A549 (cell line): ENCODE data around the gene RPN2. TPM values are rescaled to one million over a fixed set of nuclear protein-coding genes. Genes with fewer than 3 reads are reported as not detected.

Experiments used
- ATAC-seq, 2 experiments: fragments of 200-7000 bp in 1 of 2; fragments of >200 bp in 1 of 2; cut with Nextera tagmentation in 1 of 2; cut with Tn5 transposase in 1 of 2; 3 replicates each; pipeline versions ENCODE4 v1.8.0 to v1.9.1; 2018 to 2020; ENCODE audit warnings: mild to moderate bottlenecking in 1 of 2, moderate library complexity in 1 of 2
- CTCF ChIA-PET: fragments of 300-600 bp; sonication (Branson Sonifier 250); formaldehyde crosslinking; extraction: SDS; loops from one replicate; lab custom pipeline; 2021; ENCODE audit warnings: antibody characterized with exemption, inconsistent platforms; lab: Yijun Ruan, JAX
- POLR2A ChIA-PET: fragments of 350-600 bp; formaldehyde crosslinking; extraction: SDS; loops from one replicate; lab custom pipeline; 2021; ENCODE audit warnings: antibody characterized with exemption, inconsistent platforms; lab: Yijun Ruan, JAX
- DNase-seq, 2 experiments: peaks; one replicate each; pipeline versions ENCODE4 v3.0.0 to v3.0.0-alpha.2; 2011 to 2016; ENCODE audit warnings: low read depth in 1 of 2, low spot score in 1 of 2
- FAIRE-seq: peaks from 2 replicates; lab custom pipeline; 2011; peaks lifted over from hg19 to GRCh38; lab: Jason Lieb, UNC
- H3K27ac ChIP-seq, 2 experiments: fragments of >200 bp; sonication (Bioruptor Twin); formaldehyde crosslinking; 3 replicates each; pipeline ENCODE4 v1.5.1; 2016 to 2017
- H3K4me1 ChIP-seq: fragments of >200 bp; sonication (Bioruptor Twin); formaldehyde crosslinking; 3 replicates; pipeline ENCODE4 v1.6.1; 2016
- H3K4me2 ChIP-seq: fragments of >200 bp; sonication (Bioruptor Twin); formaldehyde crosslinking; 3 replicates; pipeline ENCODE4 v1.6.1; 2016
- H3K4me3 ChIP-seq: fragments of >200 bp; sonication (Bioruptor Twin); formaldehyde crosslinking; 3 replicates; pipeline ENCODE4 v1.5.1; 2016
- H3K9me3 ChIP-seq: fragments of >200 bp; sonication (Bioruptor Twin); formaldehyde crosslinking; 3 replicates; pipeline ENCODE4 v1.6.1; 2016
- BHLHE40 ChIP-seq: IDR thresholded peaks from 2 replicates; pipeline ENCODE4 v1.6.1; 2012; ENCODE audit warnings: low read depth, low read length, inconsistent platforms
- CBX2 ChIP-seq: fragments of 200-600 bp; sonication (generic); IDR thresholded peaks from 2 replicates; pipeline ENCODE4 v1.6.1; 2016; ENCODE audit warnings: low read depth, mild to moderate bottlenecking, borderline replicate concordance
- CBX8 ChIP-seq: fragments of 200-600 bp; sonication (generic); IDR thresholded peaks from 2 replicates; pipeline ENCODE4 v1.6.1; 2016
- CEBPB ChIP-seq, 2 experiments: fragments of >200 bp in 1 of 2; sonication (Bioruptor Twin) in 1 of 2; formaldehyde crosslinking in 1 of 2; IDR thresholded peaks; 2 replicates each; pipeline ENCODE4 v1.6.1; 2012 to 2016
- CHD2 ChIP-seq: fragments of 150-350 bp; IDR thresholded peaks from 2 replicates; pipeline ENCODE4 v1.6.1; 2014; ENCODE audit warnings: low read length; ENCODE audit not compliant: partially characterized antibody
- EP300 ChIP-seq, 2 experiments: fragments of >200 bp; sonication (Bioruptor Twin); formaldehyde crosslinking; IDR thresholded peaks; 2 replicates in 1 of 2; 3 replicates in 1 of 2; pipeline ENCODE4 v1.6.1; 2016 to 2017
- FOSB ChIP-seq: fragments of 250-450 bp; sonication (Bioruptor Pico); IDR thresholded peaks from 2 replicates; pipeline ENCODE4 v1.5.0; 2020; ENCODE audit warnings: mild to moderate bottlenecking, moderate library complexity
- HDAC2 ChIP-seq: fragments of 200-600 bp; sonication (generic); IDR thresholded peaks from 2 replicates; pipeline ENCODE4 v1.6.1; 2016
- HOXA7 ChIP-seq: fragments of 250-450 bp; sonication (Bioruptor Pico); IDR thresholded peaks from 2 replicates; pipeline ENCODE4 v1.5.0; 2020; ENCODE audit warnings: mild to moderate bottlenecking, moderate library complexity
- HOXB13 ChIP-seq: fragments of 250-450 bp; sonication (Bioruptor Pico); IDR thresholded peaks from 2 replicates; pipeline ENCODE4 v1.5.0; 2020; ENCODE audit warnings: low read depth, mild to moderate bottlenecking, moderate library complexity
- HOXB5 ChIP-seq: fragments of 250-450 bp; sonication (Bioruptor Pico); IDR thresholded peaks from 2 replicates; pipeline ENCODE4 v1.5.0; 2020; ENCODE audit warnings: mild to moderate bottlenecking, moderate library complexity
- NFE2L2 ChIP-seq: fragments of 150-350 bp; conservative IDR thresholded peaks from 2 replicates; pipeline ENCODE4 v1.6.1; 2014; ENCODE audit warnings: low read length
- POLR2A ChIP-seq: IDR thresholded peaks from 2 replicates; pipeline ENCODE4 v1.6.1; 2012; ENCODE audit warnings: mild to moderate bottlenecking, low read length
- RARB ChIP-seq: fragments of 250-450 bp; sonication (Bioruptor Pico); IDR thresholded peaks from 2 replicates; pipeline ENCODE4 v1.8.0; 2021; ENCODE audit warnings: mild to moderate bottlenecking, moderate library complexity
- RFX5 ChIP-seq: fragments of 450-650 bp; IDR thresholded peaks from 2 replicates; pipeline ENCODE4 v1.7.1; 2014; ENCODE audit warnings: antibody characterized with exemption, mild to moderate bottlenecking, moderate library complexity
- SREBF2 ChIP-seq: fragments of 450-650 bp; IDR thresholded peaks from 2 replicates; pipeline ENCODE4 v1.6.1; 2014; ENCODE audit warnings: mild to moderate bottlenecking, moderate library complexity
- ZFP36 ChIP-seq: fragments of 450-650 bp; IDR thresholded peaks from 2 replicates; pipeline ENCODE4 v1.6.1; 2014; ENCODE audit warnings: borderline replicate concordance; ENCODE audit not compliant: partially characterized antibody
- ZNF302 ChIP-seq: fragments of 250-450 bp; sonication (Bioruptor Pico); IDR thresholded peaks from 2 replicates; pipeline ENCODE4 v1.9.0; 2021; ENCODE audit warnings: inconsistent platforms, mild to moderate bottlenecking, moderate library complexity
- WGBS: methylation state at CpG from one replicate; pipeline ENCODE4 v1.1.6; 2017; ENCODE audit errors: missing lambda C conversion rate; 5-methylcytosine and 5-hydroxymethylcytosine counted together
- polyA plus RNA-seq, 4 experiments: library from polyadenylated mRNA; depleted of rRNA in 3 of 4; stranded (reverse); fragments of >200 nt; fragmentation: RNase III in 1 of 4; extraction: RNeasy Plus Mini Kit Qiagen cat#74134 plus additional on column Dnase treatment in 1 of 4; gene quantifications; 2 replicates in 3 of 4; 3 replicates in 1 of 4; pipeline ENCODE4 v1.2.3, GENCODE V29; 2011 to 2017
- TF ChIP-seq, protein P1 (sequence below): fragments of 450-650 bp; IDR thresholded peaks from 2 replicates; pipeline ENCODE4 v1.6.1; 2014; ENCODE audit warnings: antibody characterized with exemption
- TF ChIP-seq, protein P2 (sequence below): fragments of 150-350 bp; IDR thresholded peaks from 2 replicates; pipeline ENCODE4 v1.6.1; 2014; ENCODE audit warnings: low read depth, mild to moderate bottlenecking, low read length
- TF ChIP-seq, protein P3 (sequence below): fragments of >200 bp; sonication (Bioruptor Twin); formaldehyde crosslinking; IDR thresholded peaks from 3 replicates; pipeline ENCODE4 v1.6.1; 2016
- TF ChIP-seq, protein P4 (sequence below): fragments of 200-600 bp; sonication (generic); IDR thresholded peaks from 2 replicates; pipeline ENCODE4 v1.6.1; 2016; ENCODE audit warnings: antibody characterized with exemption, mild to moderate bottlenecking, moderate library complexity

Gene RPN2
- polyA plus RNA-seq, 2 of the 4 experiments (the other 2 are of a cell fraction), result 282 to 391 TPM

DNA sequence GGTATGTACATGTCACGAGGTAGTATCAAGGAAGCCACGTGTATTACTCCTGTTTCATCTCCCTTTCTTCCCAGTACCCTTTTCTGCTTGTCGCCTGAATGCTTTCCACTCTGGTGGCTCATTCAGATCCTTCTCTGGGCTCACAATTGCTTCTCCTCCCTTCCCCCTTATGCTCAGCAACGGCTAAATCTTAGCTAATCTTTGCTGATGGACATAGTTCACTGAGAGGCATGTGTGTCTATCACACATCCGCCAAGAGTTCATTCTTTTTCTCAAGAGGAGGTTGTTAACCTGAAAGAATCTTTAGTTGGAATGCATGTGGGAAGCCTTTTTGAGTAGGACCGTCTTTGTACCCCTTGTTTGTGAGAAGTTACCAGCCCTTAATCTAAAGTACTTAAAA, 26.0 kb downstream of the RPN2 start:
- WGBS, result 89% methylated on average over 6 of the region's 6 CpGs
- TF ChIP-seq CBX8 (no peak), ZNF302 (CRISPR knock-in tag) (no peak), RFX5 (no peak), ZFP36 (no peak), HDAC2 (no peak), CHD2 (no peak), FOSB (CRISPR knock-in tag) (no peak)
- TF ChIP-seq, protein P1, sequence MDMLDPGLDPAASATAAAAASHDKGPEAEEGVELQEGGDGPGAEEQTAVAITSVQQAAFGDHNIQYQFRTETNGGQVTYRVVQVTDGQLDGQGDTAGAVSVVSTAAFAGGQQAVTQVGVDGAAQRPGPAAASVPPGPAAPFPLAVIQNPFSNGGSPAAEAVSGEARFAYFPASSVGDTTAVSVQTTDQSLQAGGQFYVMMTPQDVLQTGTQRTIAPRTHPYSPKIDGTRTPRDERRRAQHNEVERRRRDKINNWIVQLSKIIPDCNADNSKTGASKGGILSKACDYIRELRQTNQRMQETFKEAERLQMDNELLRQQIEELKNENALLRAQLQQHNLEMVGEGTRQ, result no peak
- FAIRE-seq, result no peak
- no peak for DNase-seq
- Histone ChIP-seq H3K4me2 (no peak overlapping the region), H3K9me3 (no peaks in the 10 kb centered on the region), H3K27ac (no peak overlapping the region), H3K4me1 (peaks cover 13% of the 10 kb centered on the region; the same call in 2 of the 3 replicates), H3K4me3 (no peak overlapping the region)
- ChIA-PET CTCF (interaction anchor here (1.0 to 13.7 kb wide), 5 partner anchors 13 to 329 kb away, joined by 3 to 105 read pairs (median 4); no protein-coding TSS in a partner anchor), POLR2A (no interaction called here)
- no peak for ATAC-seq

DNA sequence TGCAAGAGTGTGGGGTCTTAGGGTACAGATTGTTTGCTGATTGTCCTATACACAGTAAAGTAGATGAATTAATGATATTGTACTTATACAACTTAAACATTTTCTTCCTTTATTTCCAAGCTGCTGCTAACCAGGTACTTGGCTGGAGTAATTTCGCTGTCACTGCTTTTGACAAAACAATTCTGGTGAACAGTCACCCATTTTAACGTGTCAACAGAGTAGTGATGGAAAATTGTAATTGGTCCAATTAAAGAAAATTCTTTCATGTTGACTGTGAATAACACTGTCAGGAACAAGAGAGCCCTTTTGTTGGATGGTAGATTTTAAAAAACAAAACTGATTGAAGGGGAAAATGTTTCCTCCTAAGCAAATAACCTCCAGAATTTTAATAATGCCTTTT, 26.7 kb downstream of the RPN2 start:
- WGBS, result 89% methylated on average over 2 of the region's 2 CpGs

DNA sequence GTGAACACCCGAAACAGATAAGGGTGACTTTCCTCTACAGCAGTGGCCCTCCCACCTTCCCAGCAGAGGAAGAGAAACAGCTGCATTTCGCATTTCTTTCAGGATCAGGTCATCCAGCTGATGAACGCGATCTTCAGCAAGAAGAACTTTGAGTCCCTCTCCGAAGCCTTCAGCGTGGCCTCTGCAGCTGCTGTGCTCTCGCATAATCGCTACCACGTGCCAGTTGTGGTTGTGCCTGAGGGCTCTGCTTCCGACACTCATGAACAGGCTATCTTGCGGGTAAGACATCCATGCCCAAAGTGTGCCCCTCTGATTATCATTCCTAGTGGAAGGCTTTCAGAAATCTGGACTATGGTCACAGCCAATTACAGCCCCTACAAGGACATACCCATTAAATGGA, 28.0 kb downstream of the RPN2 start:
- ATAC-seq (no peak), DNase-seq (no peak), FAIRE-seq (no peak)
- 99% methylated on average over 11 of the region's 11 CpGs for WGBS
- CTCF ChIA-PET, result interaction anchor here (13.7 kb wide), 1 partner anchor 15 kb away, joined by 105 read pairs; no protein-coding TSS in a partner anchor
- peaks cover 7% of the 10 kb centered on the region; the same call in 2 of the 3 replicates for H3K4me1 ChIP-seq
- TF ChIP-seq FOSB (CRISPR knock-in tag), result no peak
- TF ChIP-seq CEBPB (IDR thresholded peaks at IDR 0.05), result no peak
- no peak for TF ChIP-seq HOXB13 (CRISPR knock-in tag)
- no peak for TF ChIP-seq HOXA7
- no peak for TF ChIP-seq CHD2
- TF ChIP-seq BHLHE40, result no peak
- TF ChIP-seq, protein P2, sequence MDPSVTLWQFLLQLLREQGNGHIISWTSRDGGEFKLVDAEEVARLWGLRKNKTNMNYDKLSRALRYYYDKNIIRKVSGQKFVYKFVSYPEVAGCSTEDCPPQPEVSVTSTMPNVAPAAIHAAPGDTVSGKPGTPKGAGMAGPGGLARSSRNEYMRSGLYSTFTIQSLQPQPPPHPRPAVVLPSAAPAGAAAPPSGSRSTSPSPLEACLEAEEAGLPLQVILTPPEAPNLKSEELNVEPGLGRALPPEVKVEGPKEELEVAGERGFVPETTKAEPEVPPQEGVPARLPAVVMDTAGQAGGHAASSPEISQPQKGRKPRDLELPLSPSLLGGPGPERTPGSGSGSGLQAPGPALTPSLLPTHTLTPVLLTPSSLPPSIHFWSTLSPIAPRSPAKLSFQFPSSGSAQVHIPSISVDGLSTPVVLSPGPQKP, result no peak
- TF ChIP-seq POLR2A, result no peak
- TF ChIP-seq CBX2, result no peak
- POLR2A ChIA-PET, result no interaction called here
- H3K27ac ChIP-seq, result no peak overlapping the region
- H3K9me3 ChIP-seq, result no peaks in the 10 kb centered on the region
- no peak overlapping the region for H3K4me3 ChIP-seq
- no peak overlapping the region for H3K4me2 ChIP-seq

More for the DNA sequence above, 26.7 kb downstream of the RPN2 start:
- TF ChIP-seq RARB (CRISPR knock-in tag) (no peak), SREBF2 (no peak), HOXB13 (CRISPR knock-in tag) (no peak), EP300 (IDR thresholded peaks at IDR 0.05) (no peak), HOXB5 (CRISPR knock-in tag) (no peak), NFE2L2 (no peak)
- TF ChIP-seq, protein P3, sequence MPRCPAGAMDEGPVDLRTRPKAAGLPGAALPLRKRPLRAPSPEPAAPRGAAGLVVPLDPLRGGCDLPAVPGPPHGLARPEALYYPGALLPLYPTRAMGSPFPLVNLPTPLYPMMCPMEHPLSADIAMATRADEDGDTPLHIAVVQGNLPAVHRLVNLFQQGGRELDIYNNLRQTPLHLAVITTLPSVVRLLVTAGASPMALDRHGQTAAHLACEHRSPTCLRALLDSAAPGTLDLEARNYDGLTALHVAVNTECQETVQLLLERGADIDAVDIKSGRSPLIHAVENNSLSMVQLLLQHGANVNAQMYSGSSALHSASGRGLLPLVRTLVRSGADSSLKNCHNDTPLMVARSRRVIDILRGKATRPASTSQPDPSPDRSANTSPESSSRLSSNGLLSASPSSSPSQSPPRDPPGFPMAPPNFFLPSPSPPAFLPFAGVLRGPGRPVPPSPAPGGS, result no peak
- TF ChIP-seq, protein P4, sequence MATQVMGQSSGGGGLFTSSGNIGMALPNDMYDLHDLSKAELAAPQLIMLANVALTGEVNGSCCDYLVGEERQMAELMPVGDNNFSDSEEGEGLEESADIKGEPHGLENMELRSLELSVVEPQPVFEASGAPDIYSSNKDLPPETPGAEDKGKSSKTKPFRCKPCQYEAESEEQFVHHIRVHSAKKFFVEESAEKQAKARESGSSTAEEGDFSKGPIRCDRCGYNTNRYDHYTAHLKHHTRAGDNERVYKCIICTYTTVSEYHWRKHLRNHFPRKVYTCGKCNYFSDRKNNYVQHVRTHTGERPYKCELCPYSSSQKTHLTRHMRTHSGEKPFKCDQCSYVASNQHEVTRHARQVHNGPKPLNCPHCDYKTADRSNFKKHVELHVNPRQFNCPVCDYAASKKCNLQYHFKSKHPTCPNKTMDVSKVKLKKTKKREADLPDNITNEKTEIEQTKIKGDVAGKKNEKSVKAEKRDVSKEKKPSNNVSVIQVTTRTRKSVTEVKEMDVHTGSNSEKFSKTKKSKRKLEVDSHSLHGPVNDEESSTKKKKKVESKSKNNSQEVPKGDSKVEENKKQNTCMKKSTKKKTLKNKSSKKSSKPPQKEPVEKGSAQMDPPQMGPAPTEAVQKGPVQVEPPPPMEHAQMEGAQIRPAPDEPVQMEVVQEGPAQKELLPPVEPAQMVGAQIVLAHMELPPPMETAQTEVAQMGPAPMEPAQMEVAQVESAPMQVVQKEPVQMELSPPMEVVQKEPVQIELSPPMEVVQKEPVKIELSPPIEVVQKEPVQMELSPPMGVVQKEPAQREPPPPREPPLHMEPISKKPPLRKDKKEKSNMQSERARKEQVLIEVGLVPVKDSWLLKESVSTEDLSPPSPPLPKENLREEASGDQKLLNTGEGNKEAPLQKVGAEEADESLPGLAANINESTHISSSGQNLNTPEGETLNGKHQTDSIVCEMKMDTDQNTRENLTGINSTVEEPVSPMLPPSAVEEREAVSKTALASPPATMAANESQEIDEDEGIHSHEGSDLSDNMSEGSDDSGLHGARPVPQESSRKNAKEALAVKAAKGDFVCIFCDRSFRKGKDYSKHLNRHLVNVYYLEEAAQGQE, result no peak
- Histone ChIP-seq H3K4me2 (no peak overlapping the region), H3K4me3 (no peak overlapping the region), H3K4me1 (peaks cover 13% of the 10 kb centered on the region; the same call in 2 of the 3 replicates), H3K27ac (no peak overlapping the region), H3K9me3 (no peaks in the 10 kb centered on the region)
- no peak for ATAC-seq
- no peak for FAIRE-seq
- POLR2A ChIA-PET, result no interaction called here
- no peak for DNase-seq
- CTCF ChIA-PET, result interaction anchor here (1.0 to 13.7 kb wide), 5 partner anchors 13 to 328 kb away, joined by 3 to 105 read pairs (median 4); no protein-coding TSS in a partner anchor
